Left ventricle myocardium superior (tissue), 1 donor: ENCODE data around the gene DPM2. TPM values are rescaled to one million over a fixed set of nuclear protein-coding genes. Genes with fewer than 3 reads are reported as not detected.

Source experiments
- ATAC-seq: fragments of 200-7000 bp; cut with Tn5 transposase; one replicate; pipeline ENCODE4 v1.9.1; 2020; ENCODE audit warnings: mild to moderate bottlenecking, moderate library complexity
- DNase-seq: peaks from one replicate; pipeline ENCODE4 v3.0.0-alpha.2; 2020
- intact Hi-C: fragments of 100-400 bp; cut with micrococcal nuclease; formaldehyde crosslinking; loops from one replicate; pipeline ENCODE4 v1.11.0; 2022
- total RNA-seq: library from RNA; stranded (reverse); fragmentation: NEBNext Ultra II Directional; extraction: Animal tissue kit (Norgen Biotek cat#: 25700); gene quantifications from one replicate; pipeline ENCODE4 v1.2.1, GENCODE V29; 2021
- donor health status: DM: no; HTN: yes; CAD: no; lungs with severe emphysema.

DPM2 gene
- total RNA-seq, 1 donor from 2014 or later: 11.1 TPM

GRCh38 chr9:127912296-127912695 lies 25.4 kb downstream of the DPM2 start:
- no peak for ATAC-seq
- no peak for DNase-seq
- intact Hi-C loops: no loop called here

GRCh38 chr9:127910613-127911205 lies 26.9 kb downstream of the DPM2 start:
- DNase-seq: no peak
- intact Hi-C loops: no loop called here
- no peak for ATAC-seq

GRCh38 chr9:127909839-127910273 lies 27.8 kb downstream of the DPM2 start:
- DNase-seq (no peak), ATAC-seq (no peak)
- intact Hi-C loops: no loop called here

GRCh38 chr9:127908660-127908926 lies 29.1 kb downstream of the DPM2 start:
- intact Hi-C loops: no loop called here
- DNase-seq: no peak
- no peak for ATAC-seq

DNA sequence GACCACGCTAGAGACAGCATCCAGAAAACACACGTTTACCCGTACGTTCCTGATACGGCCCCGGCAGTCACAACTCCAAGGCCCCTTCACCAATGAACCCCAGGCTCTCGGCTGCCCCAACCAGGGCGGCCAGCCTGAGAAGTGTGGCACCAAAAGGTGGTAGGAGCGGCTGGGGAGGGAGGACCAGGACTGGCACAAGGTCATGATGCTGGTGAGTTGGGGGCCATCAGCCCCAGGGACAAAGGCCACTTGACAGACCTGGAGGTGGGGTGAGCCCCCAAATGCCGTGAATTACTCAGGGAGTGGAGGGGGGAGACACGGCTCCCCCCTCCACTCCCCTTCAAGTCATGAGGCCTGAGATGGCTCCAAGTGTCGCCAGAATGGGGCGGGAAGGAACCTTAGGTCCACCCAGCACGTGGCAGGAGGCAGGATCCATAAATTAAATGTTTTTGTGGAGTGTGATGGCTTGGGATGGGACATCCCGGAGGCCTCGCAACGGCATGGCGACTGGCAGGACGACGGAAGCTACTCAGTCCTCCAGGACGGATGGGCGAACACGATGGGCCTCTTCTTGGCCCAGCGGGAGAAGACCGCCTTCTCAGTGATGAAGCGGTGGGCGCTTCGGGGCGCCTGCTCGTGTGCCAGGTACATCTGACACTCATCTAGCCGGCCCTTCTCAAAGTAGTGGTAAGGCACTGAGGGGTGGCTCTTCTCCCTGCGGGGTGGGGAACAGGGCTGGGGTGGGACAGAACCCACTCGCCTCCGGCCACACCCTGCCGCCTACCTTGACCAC lies 29.6 kb downstream of the DPM2 start:
- DNase-seq (no peak), ATAC-seq (no peak)
- intact Hi-C loops: no loop called here

DNA sequence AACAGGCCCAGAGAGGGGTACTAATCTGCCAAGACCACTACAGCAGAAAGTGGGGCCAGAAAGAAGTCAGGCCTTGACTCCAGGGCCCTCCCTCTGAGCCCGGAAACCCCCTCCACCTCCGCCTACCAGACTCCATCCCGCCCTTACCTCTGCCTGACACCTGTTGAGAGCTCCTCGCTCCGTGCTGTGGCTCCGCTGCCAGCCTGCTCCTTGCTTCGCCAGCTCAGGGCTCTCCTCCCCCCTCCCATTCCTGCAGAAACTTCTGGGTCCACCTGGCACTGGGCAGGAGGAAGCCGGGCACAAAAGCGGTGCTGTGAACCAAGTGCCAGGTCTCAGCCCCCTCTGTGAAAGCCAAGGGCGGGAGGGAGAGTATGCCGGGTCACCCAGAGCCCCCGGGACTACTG lies 31.9 kb downstream of the DPM2 start:
- DNase-seq: no peak
- intact Hi-C loops: no loop called here
- no peak for ATAC-seq

- DNase-seq (no peak), ATAC-seq (peak; percentile 12)
- intact Hi-C loops: no loop called here
Measured at GRCh38 chr9:127905004-127905728, 32.5 kb downstream of the DPM2 start.

GRCh38 chr9:127904561-127905003 lies 33.1 kb downstream of the DPM2 start:
- ATAC-seq: peak; percentile 19

GRCh38 chr9:127903557-127904475 lies 33.8 kb downstream of the DPM2 start:
- intact Hi-C loops: no loop called here
- ATAC-seq: peak; percentile 43
- DNase-seq: peak; percentile 83

More at GRCh38 chr9:127904561-127905003, 33.1 kb downstream of the DPM2 start:
- intact Hi-C loops: no loop called here
- peak; percentile 49 for DNase-seq

DNA sequence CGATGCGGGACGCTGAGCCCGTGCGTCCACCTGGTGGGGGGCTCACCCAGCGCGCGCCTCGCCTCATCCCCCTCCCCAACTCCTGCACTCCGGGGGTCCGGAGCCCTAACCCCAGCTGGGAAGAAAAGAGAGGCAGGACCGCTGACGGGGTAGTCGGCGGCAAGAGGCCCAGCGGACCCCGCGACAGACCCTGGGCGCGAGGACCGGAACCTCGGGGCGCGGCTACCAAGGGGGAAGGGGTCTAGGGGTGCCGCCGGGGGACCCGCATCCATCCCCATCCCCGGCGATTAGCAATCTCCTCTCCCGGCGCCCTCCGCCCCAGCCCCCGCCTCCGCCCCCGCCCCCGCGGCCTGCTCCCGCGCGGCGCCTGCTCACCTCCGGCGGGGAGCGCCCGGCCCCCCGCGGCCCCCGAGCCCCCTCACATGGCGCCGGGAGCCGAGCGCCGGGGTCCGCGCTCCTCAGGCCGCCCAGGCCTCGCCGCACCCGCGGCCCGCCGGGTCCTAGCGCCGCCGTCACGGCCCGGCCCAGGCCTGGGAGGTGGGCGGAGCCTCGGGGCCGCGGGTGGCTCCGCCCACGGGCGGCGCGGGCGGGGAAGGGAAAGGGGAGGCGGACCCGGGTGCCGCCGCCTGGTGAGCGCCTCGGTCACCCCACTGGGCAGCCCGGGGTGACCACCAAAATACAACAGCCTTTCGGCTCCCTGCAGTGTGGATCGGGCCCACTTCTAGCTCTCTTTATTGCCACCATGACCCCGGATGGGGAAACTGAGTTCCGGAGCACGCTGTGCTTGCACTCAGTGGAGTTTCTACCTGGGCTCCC lies 38.3 kb downstream of the DPM2 start, which contains the start of gene ST6GALNAC6:
Gene ST6GALNAC6, minus strand, starts transcription at position 476 of the 816 bp plus-strand sequence. CDS start 1,622 bp downstream, outside the sequence.
- ATAC-seq (peak; percentile 79), DNase-seq (peak; percentile 90)
- intact Hi-C loops: no loop called here

- ATAC-seq (peak; percentile 58), DNase-seq (peak; percentile 69)
- intact Hi-C loops: no loop called here
Measured at GRCh38 chr9:127898433-127899127, 39.1 kb downstream of the DPM2 start.

GRCh38 chr9:127897193-127897692 lies 40.4 kb downstream of the DPM2 start:
- DNase-seq (peak; percentile 87), ATAC-seq (peak; percentile 86)
- intact Hi-C loops: no loop called here

DNA sequence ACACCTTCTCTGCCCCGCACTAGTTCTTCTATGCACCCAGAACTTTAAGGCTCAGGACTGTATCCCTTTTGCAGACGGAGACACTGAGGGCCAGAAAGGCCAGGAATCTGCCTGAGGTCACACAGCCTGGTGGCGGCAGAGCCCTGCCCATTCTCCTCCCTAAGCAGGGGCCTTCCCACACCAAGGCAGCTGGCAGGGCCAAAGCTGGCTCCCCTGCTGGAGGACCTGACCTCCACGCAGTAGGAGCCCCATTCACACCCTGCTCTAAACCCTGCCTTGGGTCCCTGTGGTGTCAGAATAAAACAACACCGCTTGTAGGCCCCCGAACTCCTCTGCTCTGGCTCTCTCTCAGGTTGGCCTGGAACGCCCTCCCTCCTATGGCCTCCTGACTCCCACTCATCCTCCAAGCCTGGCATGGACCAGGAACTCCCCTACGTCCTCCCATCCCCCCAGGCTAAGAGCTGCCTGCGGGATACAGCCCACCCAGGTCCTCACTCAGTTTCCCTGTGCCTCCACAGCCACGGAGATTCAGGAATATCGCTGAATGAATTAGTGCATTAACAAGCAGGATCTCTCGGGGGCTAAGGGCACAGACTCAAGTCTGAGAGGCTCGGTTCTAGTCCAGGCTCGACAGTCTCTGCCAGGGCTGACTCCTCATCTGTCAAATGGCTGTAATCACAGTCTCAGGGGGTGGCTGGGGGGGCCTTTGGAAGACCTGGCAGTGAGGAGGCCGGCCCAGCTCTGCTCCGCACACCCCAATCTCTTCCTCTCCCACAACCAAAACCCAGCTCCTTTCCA lies 41.1 kb downstream of the DPM2 start:
- intact Hi-C loops: no loop called here
- no peak for DNase-seq

DNA sequence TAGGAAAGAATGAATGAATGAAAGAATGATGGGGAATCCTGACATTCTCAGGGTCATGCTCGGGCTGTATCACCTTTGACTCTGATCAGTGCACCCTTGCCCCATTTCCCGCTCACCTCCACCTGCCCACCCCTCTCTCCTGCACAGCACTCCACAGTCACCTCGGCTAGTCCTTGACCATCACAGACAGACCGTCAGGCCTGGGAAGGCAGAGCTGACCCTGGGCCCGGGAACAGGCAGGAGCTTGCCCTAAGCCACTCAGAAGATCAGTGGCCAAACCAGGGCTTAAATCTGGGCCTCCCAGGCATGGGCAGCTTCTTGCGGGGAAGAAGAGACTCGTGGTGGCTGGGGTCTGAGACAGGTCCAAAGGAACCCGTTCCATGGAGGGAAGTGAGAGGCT lies 41.8 kb downstream of the DPM2 start:
- DNase-seq: no peak
- intact Hi-C loops: no loop called here
- no peak for ATAC-seq

More for the DNA sequence above, 41.1 kb downstream of the DPM2 start:
- no peak for ATAC-seq

DNA sequence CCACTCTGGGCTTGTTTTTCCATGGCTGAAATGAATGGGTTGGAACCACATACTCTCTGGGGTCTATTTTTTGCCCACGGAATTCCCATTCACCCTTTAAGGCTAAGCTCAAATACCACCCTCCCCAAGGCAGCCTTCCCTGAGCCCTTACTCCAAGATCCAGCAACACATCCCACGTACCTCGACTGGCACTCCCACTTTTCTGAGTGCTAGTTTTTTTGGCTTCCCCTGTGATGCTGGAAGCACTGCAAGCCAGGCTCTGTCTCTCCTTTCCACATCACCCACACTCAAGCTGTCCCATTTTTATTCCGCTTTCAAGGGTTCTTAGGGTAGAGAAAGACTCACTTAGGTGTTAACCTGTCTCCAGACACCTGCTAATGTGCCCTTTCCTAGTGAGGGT lies 44.3 kb downstream of the DPM2 start:
- intact Hi-C loops: no loop called here
- DNase-seq (no peak), ATAC-seq (no peak)

DNA sequence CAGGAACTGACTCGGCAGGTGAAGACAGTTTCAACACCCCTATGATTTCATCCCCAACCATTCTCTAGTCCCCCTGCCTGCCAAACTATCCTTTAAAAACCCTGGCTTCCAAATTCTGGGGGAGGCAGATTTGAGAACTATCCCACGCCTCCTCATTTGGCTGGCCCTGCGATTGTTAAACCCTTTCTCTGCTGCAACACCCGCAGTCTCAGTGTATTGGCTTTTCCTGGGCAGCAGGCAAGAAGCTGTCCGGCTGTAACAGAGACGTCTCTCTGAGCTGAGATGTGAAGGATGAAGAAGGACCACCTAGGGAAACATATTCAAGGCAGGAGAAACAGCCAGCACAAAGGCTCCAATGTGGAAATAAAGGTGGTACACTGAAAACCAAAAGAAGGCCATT lies 44.8 kb downstream of the DPM2 start:
- intact Hi-C loops: no loop called here
- no peak for DNase-seq
- no peak for ATAC-seq

DNA sequence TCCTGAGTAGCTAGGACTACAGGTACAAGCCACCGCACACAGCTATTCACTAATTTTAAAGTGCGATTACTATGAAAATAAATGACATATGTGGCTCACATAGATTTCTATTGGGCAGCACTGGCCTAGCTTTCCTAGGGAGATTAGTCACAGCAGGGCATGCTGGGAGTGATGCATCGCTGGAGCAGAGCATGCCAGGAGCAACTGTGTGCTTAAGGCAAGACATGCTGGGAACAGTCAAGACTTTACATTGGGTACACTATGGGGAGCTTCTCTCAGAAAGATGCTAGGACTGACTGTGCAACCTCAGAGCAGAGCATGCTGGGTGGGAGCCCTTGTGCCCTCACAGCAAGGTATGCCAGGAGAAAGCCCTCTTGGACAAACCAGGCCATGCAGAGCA lies 47.6 kb downstream of the DPM2 start:
- ATAC-seq: no peak
- intact Hi-C loops: no loop called here
- no peak for DNase-seq
